Measurements from ENCODE around the gene COP1. TPM values are rescaled to one million over a fixed set of nuclear protein-coding genes. Genes with fewer than 3 reads are reported as not detected.

The COP1 gene
- polyA plus RNA-seq, 1 donor (not counting 4 experiments of a cell fraction or from before 2014, with no cell fraction given), result 38.9 TPM

DNA sequence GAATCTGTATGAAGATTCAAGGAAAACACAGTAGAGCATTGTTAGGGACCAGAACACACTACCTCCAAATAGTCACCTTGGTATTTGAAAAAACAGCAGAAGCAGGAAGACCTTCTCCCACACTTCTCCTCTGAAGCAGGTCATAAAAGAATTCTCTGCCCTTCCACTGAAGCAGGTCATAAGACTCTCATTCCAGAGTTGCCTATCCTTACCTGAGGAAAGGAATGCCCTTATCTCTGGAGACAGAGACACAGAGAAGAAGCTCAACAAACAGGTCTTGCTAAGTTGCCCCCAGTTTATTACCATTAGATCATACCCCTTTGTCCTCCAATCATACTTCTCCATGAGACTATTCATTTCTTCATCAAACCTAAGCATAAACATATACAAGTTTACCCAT, 237.9 kb downstream of the COP1 start:
- no peaks in the 10 kb centered on the region for H3K27me3 ChIP-seq (ENCODE audit: control insufficient read depth, extremely low read depth, insufficient read depth, low read length)
- no peak for FAIRE-seq
- no peaks in the 10 kb centered on the region for H3K9me3 ChIP-seq (ENCODE audit: control insufficient read depth, low read depth, low read length)
- no peak overlapping the region for H2AFZ ChIP-seq (ENCODE audit: control insufficient read depth, low read length)
- H3K27ac ChIP-seq (ENCODE audit: control insufficient read depth, insufficient read depth, low read length), result no peak overlapping the region
- no peaks in the 10 kb centered on the region for H3K4me1 ChIP-seq (ENCODE audit: control insufficient read depth, extremely low read depth, insufficient read depth, low read length)
- H3K9me1 ChIP-seq (ENCODE audit: control insufficient read depth, extremely low read depth, insufficient read depth, low read length), result no peaks in the 10 kb centered on the region
- H3K79me2 ChIP-seq (ENCODE audit: control insufficient read depth, insufficient read depth, low read length), result no peaks in the 10 kb centered on the region
- peaks cover 0 to 3% of the 10 kb centered on the region in 2 experiments for H3K36me3 ChIP-seq (ENCODE audit: control insufficient read depth in 2 of 2, extremely low read depth in 1 of 2, insufficient read depth in 2 of 2, low read length in 2 of 2)
- H3K9ac ChIP-seq (ENCODE audit: control insufficient read depth, extremely low read depth, insufficient read depth, low read length), result no peak overlapping the region
- no peak overlapping the region for H3K4me3 ChIP-seq (ENCODE audit: control insufficient read depth in 2 of 3, extremely low read depth in 1 of 3, insufficient read depth in 2 of 3, low read depth in 1 of 3, low read length in 3 of 3)
- no peak for DNase-seq (ENCODE audit: low read depth, low spot score)
- no peak overlapping the region for H3K4me2 ChIP-seq (ENCODE audit: control insufficient read depth, extremely low read depth, insufficient read depth, low read depth, low read length)
- dilution Hi-C loops (cut with MboI; ENCODE audit: extremely low pct_ligation_motif_present, low sequenced_read_pairs), result no loop called here
- H4K20me1 ChIP-seq (ENCODE audit: control insufficient read depth, extremely low read depth, insufficient read depth, low read length), result no peaks in the 10 kb centered on the region
- TF ChIP-seq EZH2 (IDR thresholded peaks at IDR 0.05; ENCODE audit: low read length), result no peak
- TF ChIP-seq, protein P1, sequence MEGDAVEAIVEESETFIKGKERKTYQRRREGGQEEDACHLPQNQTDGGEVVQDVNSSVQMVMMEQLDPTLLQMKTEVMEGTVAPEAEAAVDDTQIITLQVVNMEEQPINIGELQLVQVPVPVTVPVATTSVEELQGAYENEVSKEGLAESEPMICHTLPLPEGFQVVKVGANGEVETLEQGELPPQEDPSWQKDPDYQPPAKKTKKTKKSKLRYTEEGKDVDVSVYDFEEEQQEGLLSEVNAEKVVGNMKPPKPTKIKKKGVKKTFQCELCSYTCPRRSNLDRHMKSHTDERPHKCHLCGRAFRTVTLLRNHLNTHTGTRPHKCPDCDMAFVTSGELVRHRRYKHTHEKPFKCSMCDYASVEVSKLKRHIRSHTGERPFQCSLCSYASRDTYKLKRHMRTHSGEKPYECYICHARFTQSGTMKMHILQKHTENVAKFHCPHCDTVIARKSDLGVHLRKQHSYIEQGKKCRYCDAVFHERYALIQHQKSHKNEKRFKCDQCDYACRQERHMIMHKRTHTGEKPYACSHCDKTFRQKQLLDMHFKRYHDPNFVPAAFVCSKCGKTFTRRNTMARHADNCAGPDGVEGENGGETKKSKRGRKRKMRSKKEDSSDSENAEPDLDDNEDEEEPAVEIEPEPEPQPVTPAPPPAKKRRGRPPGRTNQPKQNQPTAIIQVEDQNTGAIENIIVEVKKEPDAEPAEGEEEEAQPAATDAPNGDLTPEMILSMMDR (optimal IDR thresholded peaks at IDR 0.05 in 1 of 3, IDR thresholded peaks at IDR 0.05 in 1 of 3, conservative IDR thresholded peaks at IDR 0.05 in 1 of 3; ENCODE audit: extremely low read depth in 1 of 3, insufficient read depth in 2 of 3, low read length in 3 of 3), result no peak

DNA sequence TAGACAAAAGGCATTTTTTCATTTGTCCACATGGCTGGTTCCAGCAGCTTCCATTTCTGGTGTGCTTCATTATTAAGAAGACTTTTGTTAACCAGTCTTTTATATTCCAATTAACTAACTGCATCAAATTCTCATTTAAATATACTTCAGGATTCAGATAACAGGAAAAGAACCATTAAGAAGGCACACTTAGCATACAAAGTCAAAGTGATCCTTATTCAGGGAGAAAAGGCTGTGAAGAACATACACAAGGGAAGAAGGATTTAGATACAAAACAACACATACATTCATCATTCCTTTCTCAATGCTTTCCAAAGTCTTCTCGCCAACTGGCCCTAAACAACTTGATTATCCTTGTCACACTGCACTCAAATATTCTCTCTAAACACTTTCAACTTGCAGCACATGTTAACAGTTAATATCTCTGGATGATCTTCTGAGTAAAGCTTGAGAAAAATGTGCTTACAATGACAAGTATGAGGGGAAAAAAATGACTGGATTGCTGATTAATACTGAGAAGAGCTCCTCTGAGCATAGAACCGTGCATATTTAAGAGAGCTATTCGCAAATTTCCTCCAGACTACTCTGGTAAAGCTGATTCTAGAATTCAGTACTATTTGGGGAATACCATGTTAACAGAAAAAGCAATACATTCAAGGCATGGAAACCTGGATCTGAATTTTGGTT, 238.5 kb downstream of the COP1 start:
- Histone ChIP-seq H3K9me1 (ENCODE audit: control insufficient read depth, extremely low read depth, insufficient read depth, low read length) (no peaks in the 10 kb centered on the region), H3K4me2 (ENCODE audit: control insufficient read depth, extremely low read depth, insufficient read depth, low read depth, low read length) (no peak overlapping the region), H3K27me3 (ENCODE audit: control insufficient read depth, extremely low read depth, insufficient read depth, low read length) (no peaks in the 10 kb centered on the region), H3K36me3 (ENCODE audit: control insufficient read depth in 2 of 2, extremely low read depth in 1 of 2, insufficient read depth in 2 of 2, low read length in 2 of 2) (peaks cover 0 to 3% of the 10 kb centered on the region in 2 experiments), H4K20me1 (ENCODE audit: control insufficient read depth, extremely low read depth, insufficient read depth, low read length) (no peaks in the 10 kb centered on the region), H3K4me1 (ENCODE audit: control insufficient read depth, extremely low read depth, insufficient read depth, low read length) (no peaks in the 10 kb centered on the region), H3K4me3 (ENCODE audit: control insufficient read depth in 2 of 3, extremely low read depth in 1 of 3, insufficient read depth in 2 of 3, low read depth in 1 of 3, low read length in 3 of 3) (no peak overlapping the region), H3K79me2 (ENCODE audit: control insufficient read depth, insufficient read depth, low read length) (no peaks in the 10 kb centered on the region), H3K27ac (ENCODE audit: control insufficient read depth, insufficient read depth, low read length) (no peak overlapping the region), H3K9ac (ENCODE audit: control insufficient read depth, extremely low read depth, insufficient read depth, low read length) (no peak overlapping the region), H3K9me3 (ENCODE audit: control insufficient read depth, low read depth, low read length) (no peaks in the 10 kb centered on the region), H2AFZ (ENCODE audit: control insufficient read depth, low read length) (no peak overlapping the region)
- dilution Hi-C loops (cut with MboI; ENCODE audit: extremely low pct_ligation_motif_present, low sequenced_read_pairs), result no loop called here
- TF ChIP-seq, protein P1 (optimal IDR thresholded peaks at IDR 0.05 in 1 of 3, IDR thresholded peaks at IDR 0.05 in 1 of 3, conservative IDR thresholded peaks at IDR 0.05 in 1 of 3; ENCODE audit: extremely low read depth in 1 of 3, insufficient read depth in 2 of 3, low read length in 3 of 3), result no peak
- TF ChIP-seq EZH2 (IDR thresholded peaks at IDR 0.05; ENCODE audit: low read length), result no peak
- DNase-seq (ENCODE audit: low read depth, low spot score) (no peak), FAIRE-seq (no peak)
